IMR-90 (cell line): ENCODE measurements around the gene KLK14. TPM values are rescaled to one million over a fixed set of nuclear protein-coding genes. Genes with fewer than 3 reads are reported as not detected.

ENCODE experiments used
- ATAC-seq: fragments of 200-7000 bp; cut with Tn5 transposase; 2 replicates; pipeline ENCODE4 v1.9.1; 2020; ENCODE audit warnings: low read depth, mild to moderate bottlenecking, moderate library complexity
- BruUV-seq: library from RNA; stranded (reverse); fragments of 400-500 nt; replicated peaks from 2 replicates; lab custom pipeline; 2021; lab: Mats Ljungman, UMichigan
- CTCF ChIA-PET: fragments of 300-600 bp; formaldehyde crosslinking; extraction: SDS; loops from one replicate; lab custom pipeline; 2021; ENCODE audit warnings: antibody characterized with exemption; lab: Yijun Ruan, JAX
- POLR2A ChIA-PET: fragments of 300-600 bp; sonication (Branson Sonifier 250); formaldehyde crosslinking; loops from one replicate; lab custom pipeline; 2022; ENCODE audit warnings: antibody characterized with exemption; ENCODE audit not compliant: unreplicated experiment; lab: Charles Lee
- DNase-seq: peaks from one replicate; pipeline ENCODE4 v3.0.0; 2013
- H2AFZ ChIP-seq: replicated peaks from 2 replicates; pipeline ENCODE3; 2013; ENCODE audit warnings: low read length, mild to moderate bottlenecking; ENCODE audit not compliant: poor library complexity
- H2AK5ac ChIP-seq: 2 replicates; pipeline ENCODE4 v1.6.1; 2013; ENCODE audit warnings: low read depth, low read length, inconsistent platforms
- H2AK9ac ChIP-seq: replicated peaks from 2 replicates; pipeline ENCODE3; 2013; ENCODE audit warnings: mild to moderate bottlenecking, low read depth, low read length, moderate library complexity; ENCODE audit not compliant: poor library complexity
- H2BK120ac ChIP-seq: 2 replicates; pipeline ENCODE4 v1.6.1; 2013; ENCODE audit warnings: low read depth, low read length, inconsistent platforms
- H2BK15ac ChIP-seq: 3 replicates; pipeline ENCODE4 v1.6.1; 2013; ENCODE audit warnings: low read depth, low read length, inconsistent platforms
- H2BK20ac ChIP-seq: 2 replicates; pipeline ENCODE4 v1.6.1; 2013; ENCODE audit warnings: low read depth, mild to moderate bottlenecking, inconsistent platforms, low read length, moderate library complexity
- H2BK5ac ChIP-seq: 2 replicates; pipeline ENCODE4 v1.6.1; 2013; ENCODE audit warnings: mild to moderate bottlenecking, low read depth, low read length, inconsistent platforms; ENCODE audit not compliant: poor library complexity, severe bottlenecking
- H3K14ac ChIP-seq: replicated peaks from 2 replicates; pipeline ENCODE4 v1.6.1; 2013; ENCODE audit warnings: low read depth, low read length, inconsistent platforms
- H3K18ac ChIP-seq: 2 replicates; pipeline ENCODE4 v1.6.1; 2013; ENCODE audit warnings: low read depth, low read length, control low read depth
- H3K23ac ChIP-seq: 2 replicates; pipeline ENCODE4 v1.6.1; 2013; ENCODE audit warnings: low read depth, low read length, inconsistent platforms
- H3K27ac ChIP-seq: 2 replicates; pipeline ENCODE4 v1.5.1; 2013; ENCODE audit warnings: mild to moderate bottlenecking, control low read depth, low read length; ENCODE audit not compliant: insufficient read depth
- H3K27me3 ChIP-seq: 2 replicates; pipeline ENCODE4 v1.6.1; 2013; ENCODE audit warnings: low read length; ENCODE audit not compliant: control insufficient read depth, insufficient read depth
- H3K36me3 ChIP-seq: 2 replicates; pipeline ENCODE4 v1.6.1; 2013; ENCODE audit warnings: low read length, mixed read lengths; ENCODE audit not compliant: control insufficient read depth, insufficient read depth
- H3K4ac ChIP-seq: 2 replicates; pipeline ENCODE4 v1.6.1; 2013; ENCODE audit warnings: low read depth, low read length, inconsistent platforms
- H3K4me1 ChIP-seq: 2 replicates; pipeline ENCODE4 v1.6.1; 2013; ENCODE audit warnings: low read length, mixed read lengths; ENCODE audit not compliant: control insufficient read depth, insufficient read depth
- H3K4me2 ChIP-seq: 2 replicates; pipeline ENCODE4 v1.6.1; 2013; ENCODE audit warnings: low read depth, mild to moderate bottlenecking, control low read depth, low read length, moderate library complexity
- H3K4me3 ChIP-seq: 2 replicates; pipeline ENCODE4 v1.5.1; 2013; ENCODE audit warnings: low read depth, mild to moderate bottlenecking, control low read depth, low read length, moderate library complexity; ENCODE audit not compliant: insufficient read depth
- H3K56ac ChIP-seq: 2 replicates; pipeline ENCODE4 v1.6.1; 2013; ENCODE audit warnings: low read length, inconsistent platforms; ENCODE audit not compliant: insufficient read depth; ENCODE audit errors: extremely low read depth
- H3K79me1 ChIP-seq, 2 experiments: 2 replicates each; pipeline ENCODE4 v1.6.1; 2013; ENCODE audit warnings: low read length in 2 of 2, inconsistent platforms in 1 of 2, low read depth in 1 of 2
- H3K9ac ChIP-seq: 2 replicates; pipeline ENCODE4 v1.6.1; 2013; ENCODE audit warnings: low read depth, low read length, control low read depth
- H3K9me1 ChIP-seq: 2 replicates; pipeline ENCODE4 v1.6.1; 2013; ENCODE audit warnings: low read length, inconsistent platforms; ENCODE audit not compliant: insufficient read depth
- H3K9me3 ChIP-seq: 2 replicates; pipeline ENCODE4 v1.6.1; 2013; ENCODE audit warnings: low read length; ENCODE audit not compliant: control insufficient read depth, insufficient read depth
- H4K20me1 ChIP-seq: 2 replicates; pipeline ENCODE4 v1.6.1; 2013; ENCODE audit warnings: low read length, inconsistent platforms; ENCODE audit not compliant: insufficient read depth
- H4K5ac ChIP-seq: 2 replicates; pipeline ENCODE4 v1.6.1; 2013; ENCODE audit warnings: mild to moderate bottlenecking, low read depth, low read length, control low read depth
- H4K8ac ChIP-seq, 2 experiments: 2 replicates each; pipeline ENCODE4 v1.6.1; 2013; ENCODE audit warnings: low read depth in 2 of 2, low read length in 2 of 2, control low read depth in 1 of 2, inconsistent platforms in 1 of 2
- H4K91ac ChIP-seq: 2 replicates; pipeline ENCODE4 v1.6.1; 2013; ENCODE audit warnings: low read depth, low read length, inconsistent platforms; ENCODE audit not compliant: insufficient read depth
- BHLHE40 ChIP-seq: fragments of 150-350 bp; IDR thresholded peaks from 2 replicates; pipeline ENCODE4 v1.6.1; 2016; ENCODE audit warnings: mild to moderate bottlenecking, low read depth, low read length
- CEBPB ChIP-seq: IDR thresholded peaks from 2 replicates; pipeline ENCODE4 v1.6.1; 2012; ENCODE audit warnings: low read depth, low read length, improper control_type of control experiment
- CHD1 ChIP-seq: IDR thresholded peaks from 2 replicates; pipeline ENCODE4 v1.6.1; 2012; ENCODE audit warnings: low read depth, low read length, improper control_type of control experiment
- FOS ChIP-seq: fragments of 150-350 bp; IDR thresholded peaks from 2 replicates; pipeline ENCODE4 v1.6.1; 2016; ENCODE audit warnings: low read depth, low read length
- MAFK ChIP-seq: IDR thresholded peaks from 2 replicates; pipeline ENCODE4 v1.6.1; 2012; ENCODE audit warnings: low read depth, low read length, improper control_type of control experiment
- MAZ ChIP-seq: IDR thresholded peaks from 2 replicates; pipeline ENCODE4 v1.6.1; 2012; ENCODE audit warnings: low read depth, mild to moderate bottlenecking, low read length, improper control_type of control experiment, moderate library complexity, borderline replicate concordance
- MXI1 ChIP-seq: IDR thresholded peaks from 2 replicates; pipeline ENCODE4 v1.6.1; 2012; ENCODE audit warnings: low read depth, mild to moderate bottlenecking, low read length, moderate library complexity, borderline replicate concordance
- NFE2L2 ChIP-seq: fragments of 150-350 bp; IDR thresholded peaks from 2 replicates; pipeline ENCODE4 v1.6.1; 2016; ENCODE audit warnings: low read depth, mild to moderate bottlenecking, low read length
- POLR2A ChIP-seq: IDR thresholded peaks from 2 replicates; pipeline ENCODE4 v1.6.1; 2012; ENCODE audit warnings: mild to moderate bottlenecking, low read depth, low read length
- RAD21 ChIP-seq: IDR thresholded peaks from 2 replicates; pipeline ENCODE4 v1.6.1; 2012; ENCODE audit warnings: low read length, improper control_type of control experiment
- RCOR1 ChIP-seq: IDR thresholded peaks from 2 replicates; pipeline ENCODE4 v1.6.1; 2012; ENCODE audit warnings: mild to moderate bottlenecking, low read length, improper control_type of control experiment; ENCODE audit not compliant: insufficient replicate concordance
- RFX5 ChIP-seq: IDR thresholded peaks from 2 replicates; pipeline ENCODE4 v1.8.0; 2012; ENCODE audit warnings: low read depth, mild to moderate bottlenecking, low read length, moderate library complexity
- SMC3 ChIP-seq: fragments of 150-350 bp; IDR thresholded peaks from 2 replicates; pipeline ENCODE4 v1.6.1; 2016; ENCODE audit warnings: low read depth, mild to moderate bottlenecking, antibody characterized with exemption, low read length, moderate library complexity
- WGBS, 2 experiments: methylation state at CpG; one replicate each; pipeline versions ENCODE4 v1.1.5 to v1.1.7; 2013; ENCODE audit warnings: missing lambda C conversion rate in 2 of 2; ENCODE audit not compliant: insufficient read length in 1 of 2; ENCODE audit errors: extremely low coverage in 2 of 2; 5-methylcytosine and 5-hydroxymethylcytosine counted together
- dilution Hi-C: fragments of 300-500 bp; cut with HindIII; formaldehyde crosslinking; loops from one replicate; pipeline ENCODE4 v1.14.3; 2018; ENCODE audit warnings: low sequenced_read_pairs; ENCODE audit not compliant: unreplicated experiment
- in situ Hi-C: fragments of 300-500 bp; cut with MboI; formaldehyde crosslinking; loops from 3 replicates; pipeline ENCODE4 v1.14.3; 2019; ENCODE audit warnings: low sequenced_read_pairs, inconsistent platforms, mixed read lengths
- intact Hi-C: fragments of 100-400 bp; cut with micrococcal nuclease; formaldehyde crosslinking; loops from 2 replicates; pipeline ENCODE4 v1.10.0; 2022
- polyA plus RNA-seq, 3 experiments: library from polyadenylated mRNA; depleted of rRNA; stranded (reverse); fragments of >200 nt; gene quantifications; 2 replicates each; pipeline ENCODE4 v1.2.3, GENCODE V29; 2012; ENCODE audit warnings: low replicate concordance in 1 of 3
- total RNA-seq: library from RNA; depleted of rRNA; stranded (reverse); fragments of >200 nt; gene quantifications from 2 replicates; pipeline ENCODE4 v1.2.3, GENCODE V29; 2012
- TF ChIP-seq, protein P1 (sequence below): fragments of 150-350 bp; IDR thresholded peaks from 2 replicates; pipeline ENCODE4 v1.6.1; 2017; ENCODE audit warnings: mild to moderate bottlenecking, antibody characterized with exemption, low read length, low read depth
- TF ChIP-seq, protein P2 (sequence below): fragments of 150-350 bp; IDR thresholded peaks from 2 replicates; pipeline ENCODE4 v1.6.1; 2016; ENCODE audit warnings: low read depth, mild to moderate bottlenecking, low read length, moderate library complexity, borderline replicate concordance
- TF ChIP-seq, protein P3 (sequence below): conservative IDR thresholded peaks from 2 replicates; pipeline ENCODE4 v1.5.1; 2012; ENCODE audit warnings: mild to moderate bottlenecking, low read depth, low read length, improper control_type of control experiment

Gene KLK14
- total and polyA plus RNA-seq, 2 of the 4 experiments (the other 2 are of a cell fraction): not detected

DNA sequence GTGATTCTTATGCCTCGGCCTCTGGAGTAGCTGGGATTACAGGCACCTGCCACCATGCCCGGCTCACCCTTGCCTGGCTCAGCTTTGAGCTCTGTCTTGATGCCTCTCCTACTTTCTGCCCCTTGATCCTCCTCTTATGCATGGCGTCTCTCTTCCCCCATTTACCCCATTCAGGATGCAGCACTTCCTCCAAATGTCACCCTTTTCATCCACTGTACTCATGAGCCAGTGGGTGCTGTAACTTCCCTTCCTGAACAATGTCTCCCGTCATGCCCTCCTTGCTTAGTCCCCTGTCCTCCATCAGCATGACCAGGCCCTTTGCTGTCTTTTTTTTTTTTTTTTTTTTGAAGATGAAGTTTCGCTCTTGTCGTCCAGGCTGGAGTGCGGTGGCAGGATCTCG is 38.6 kb upstream of the KLK14 start:
- Histone ChIP-seq H3K79me1 (no peaks in the 10 kb centered on the region), H3K9me1 (no peaks in the 10 kb centered on the region), H2BK120ac (no peak overlapping the region), H3K27ac (no peak overlapping the region), H2AK9ac (no peak overlapping the region), H2BK5ac (no peak overlapping the region), H3K4me3 (no peak overlapping the region), H3K14ac (no peak overlapping the region), H2BK15ac (no peak overlapping the region), H3K18ac (no peak overlapping the region), H3K9ac (no peak overlapping the region), H2AFZ (no peak overlapping the region), H2AK5ac (no peak overlapping the region), H4K20me1 (no peaks in the 10 kb centered on the region), H4K91ac (no peak overlapping the region), H4K5ac (no peak overlapping the region), H4K8ac (no peak overlapping the region), H3K4me1 (no peaks in the 10 kb centered on the region), H3K9me3 (no peaks in the 10 kb centered on the region), H2BK20ac (no peak overlapping the region), H3K56ac (no peak overlapping the region), H3K4ac (no peak overlapping the region), H3K4me2 (no peak overlapping the region), H3K36me3 (no peaks in the 10 kb centered on the region), H3K23ac (no peak overlapping the region), H3K27me3 (no peaks in the 10 kb centered on the region; the same call in 1 of the 2 replicates)
- WGBS, 2 experiments: 77% methylated on average over 2 of the region's 8 CpGs; no CpG with 5 or more reads in 1 of the 2 experiments
- ChIA-PET CTCF (no interaction called here), POLR2A (no interaction called here)
- DNase-seq (no peak), ATAC-seq (no peak)
- no TSS peak for BruUV-seq
- TF ChIP-seq, protein P1, sequence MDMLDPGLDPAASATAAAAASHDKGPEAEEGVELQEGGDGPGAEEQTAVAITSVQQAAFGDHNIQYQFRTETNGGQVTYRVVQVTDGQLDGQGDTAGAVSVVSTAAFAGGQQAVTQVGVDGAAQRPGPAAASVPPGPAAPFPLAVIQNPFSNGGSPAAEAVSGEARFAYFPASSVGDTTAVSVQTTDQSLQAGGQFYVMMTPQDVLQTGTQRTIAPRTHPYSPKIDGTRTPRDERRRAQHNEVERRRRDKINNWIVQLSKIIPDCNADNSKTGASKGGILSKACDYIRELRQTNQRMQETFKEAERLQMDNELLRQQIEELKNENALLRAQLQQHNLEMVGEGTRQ: no peak
- TF ChIP-seq SMC3: no peak
- no peak for TF ChIP-seq MXI1
- TF ChIP-seq NFE2L2: no peak
- no peak for TF ChIP-seq RFX5
- no peak for TF ChIP-seq RAD21
- no peak for TF ChIP-seq MAFK
- TF ChIP-seq, protein P2, sequence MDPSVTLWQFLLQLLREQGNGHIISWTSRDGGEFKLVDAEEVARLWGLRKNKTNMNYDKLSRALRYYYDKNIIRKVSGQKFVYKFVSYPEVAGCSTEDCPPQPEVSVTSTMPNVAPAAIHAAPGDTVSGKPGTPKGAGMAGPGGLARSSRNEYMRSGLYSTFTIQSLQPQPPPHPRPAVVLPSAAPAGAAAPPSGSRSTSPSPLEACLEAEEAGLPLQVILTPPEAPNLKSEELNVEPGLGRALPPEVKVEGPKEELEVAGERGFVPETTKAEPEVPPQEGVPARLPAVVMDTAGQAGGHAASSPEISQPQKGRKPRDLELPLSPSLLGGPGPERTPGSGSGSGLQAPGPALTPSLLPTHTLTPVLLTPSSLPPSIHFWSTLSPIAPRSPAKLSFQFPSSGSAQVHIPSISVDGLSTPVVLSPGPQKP: no peak
- TF ChIP-seq FOS: no peak
- TF ChIP-seq POLR2A: no peak
- TF ChIP-seq MAZ: no peak
- TF ChIP-seq RCOR1: no peak
- TF ChIP-seq BHLHE40: no peak
- no peak for TF ChIP-seq CHD1
- TF ChIP-seq, protein P3, sequence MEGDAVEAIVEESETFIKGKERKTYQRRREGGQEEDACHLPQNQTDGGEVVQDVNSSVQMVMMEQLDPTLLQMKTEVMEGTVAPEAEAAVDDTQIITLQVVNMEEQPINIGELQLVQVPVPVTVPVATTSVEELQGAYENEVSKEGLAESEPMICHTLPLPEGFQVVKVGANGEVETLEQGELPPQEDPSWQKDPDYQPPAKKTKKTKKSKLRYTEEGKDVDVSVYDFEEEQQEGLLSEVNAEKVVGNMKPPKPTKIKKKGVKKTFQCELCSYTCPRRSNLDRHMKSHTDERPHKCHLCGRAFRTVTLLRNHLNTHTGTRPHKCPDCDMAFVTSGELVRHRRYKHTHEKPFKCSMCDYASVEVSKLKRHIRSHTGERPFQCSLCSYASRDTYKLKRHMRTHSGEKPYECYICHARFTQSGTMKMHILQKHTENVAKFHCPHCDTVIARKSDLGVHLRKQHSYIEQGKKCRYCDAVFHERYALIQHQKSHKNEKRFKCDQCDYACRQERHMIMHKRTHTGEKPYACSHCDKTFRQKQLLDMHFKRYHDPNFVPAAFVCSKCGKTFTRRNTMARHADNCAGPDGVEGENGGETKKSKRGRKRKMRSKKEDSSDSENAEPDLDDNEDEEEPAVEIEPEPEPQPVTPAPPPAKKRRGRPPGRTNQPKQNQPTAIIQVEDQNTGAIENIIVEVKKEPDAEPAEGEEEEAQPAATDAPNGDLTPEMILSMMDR: no peak
- TF ChIP-seq CEBPB: no peak
- in situ Hi-C loops: no loop called here
- intact Hi-C loops: no loop called here
- dilution Hi-C loops: no loop called here
